Midbrain (tissue), 1 donor: ENCODE results near the gene RAB10.

Experiments used
- DNase-seq: peaks from one replicate; lab custom pipeline; 2025; lab: John Stamatoyannopoulos, UW

RAB10 gene

GRCh38 chr2:26178746-26179436 lies 145.0 kb downstream of the RAB10 start:
- DNase-seq = no peak

DNA sequence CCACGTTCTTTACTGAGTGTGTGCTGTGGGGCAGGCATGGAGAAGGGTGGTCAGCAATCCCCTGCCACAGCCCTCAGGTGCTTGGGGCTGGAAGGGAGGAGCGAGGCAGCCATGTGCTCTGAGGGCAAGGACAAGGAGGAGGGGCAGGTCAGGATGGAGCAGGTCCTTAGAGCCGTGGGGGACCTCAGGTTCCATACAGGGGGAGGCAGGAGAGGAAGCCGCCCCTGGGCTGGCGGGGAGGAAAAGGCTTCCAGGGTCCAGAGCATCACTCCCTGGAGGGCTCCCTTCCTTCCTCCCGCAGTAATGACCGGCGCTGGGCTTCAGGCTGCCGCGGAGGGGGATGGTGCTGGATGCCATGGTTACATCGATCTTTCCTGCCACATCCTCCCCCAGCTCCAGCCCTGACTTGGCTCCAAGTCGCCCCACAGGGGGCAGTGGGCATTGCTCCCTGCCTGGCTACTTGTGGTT lies 145.6 kb downstream of the RAB10 start:
- peak; percentile 29 for DNase-seq

GRCh38 chr2:26182441-26182840 lies 148.6 kb downstream of the RAB10 start:
- no peak for DNase-seq

- DNase-seq = no peak
Observed at GRCh38 chr2:26182887-26183630, 149.2 kb downstream of the RAB10 start.

DNA sequence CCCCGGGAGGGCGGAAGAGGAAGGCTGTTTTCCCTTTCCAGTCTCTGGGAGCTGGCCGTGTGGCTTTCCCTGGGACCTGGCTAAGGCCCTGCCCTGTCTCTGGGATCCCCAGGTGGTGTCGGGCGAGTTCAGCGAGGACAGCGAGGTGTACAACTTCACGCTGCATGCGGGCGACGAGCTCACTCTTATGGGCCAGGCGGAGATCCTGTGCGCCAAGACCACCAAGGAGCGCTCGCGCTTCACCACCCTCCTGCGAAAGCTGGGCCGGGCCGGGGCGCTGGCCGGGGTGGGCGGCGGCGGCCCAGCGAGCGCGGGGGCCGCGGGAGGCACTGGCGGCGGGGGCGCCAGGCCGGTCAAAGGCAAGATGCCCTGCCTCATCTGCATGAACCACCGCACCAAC lies 150.2 kb downstream of the RAB10 start:
- no peak for DNase-seq

GRCh38 chr2:26184555-26185303 lies 150.8 kb downstream of the RAB10 start:
- peak; percentile 21 for DNase-seq

GRCh38 chr2:26185304-26185928 lies 151.5 kb downstream of the RAB10 start:
- DNase-seq = no peak

- no peak for DNase-seq
Observed at GRCh38 chr2:26185954-26186770, 152.3 kb downstream of the RAB10 start.
